Keratinocyte (primary cell): Measurements from ENCODE around the gene NANOG.
"Not testable (repeated sequence)": the region's sequence is repeated elsewhere in the genome, so short reads cannot be mapped to it uniquely, and the experiment has no call there.

ENCODE experiments used
- CTCF ChIP-seq, 3 experiments: IDR thresholded peaks in 1 of 3; conservative IDR thresholded peaks in 1 of 3; optimal IDR thresholded peaks in 1 of 3; 2 replicates in 2 of 3; 3 replicates in 1 of 3; pipeline versions ENCODE3 to v1.5.1; 2011; ENCODE audit warnings: low read length in 3 of 3, mild to moderate bottlenecking in 3 of 3, moderate library complexity in 2 of 3, control low read depth in 1 of 3, inconsistent platforms in 1 of 3; ENCODE audit not compliant: insufficient read depth in 2 of 3; ENCODE audit errors: extremely low read depth in 1 of 3
- EZH2 ChIP-seq: IDR thresholded peaks from one replicate; pipeline ENCODE4 v1.6.1; 2012; ENCODE audit warnings: inconsistent platforms, mild to moderate bottlenecking, low read length, moderate library complexity

GRCh38 chr12:7798750-7799308 is 9.6 kb downstream of the NANOG start:
- TF ChIP-seq CTCF (optimal IDR thresholded peaks at IDR 0.05 in 1 of 3, IDR thresholded peaks at IDR 0.05 in 1 of 3, conservative IDR thresholded peaks at IDR 0.05 in 1 of 3; ENCODE audit: extremely low read depth in 1 of 3, insufficient read depth in 2 of 3, low read length in 3 of 3); EZH2: not testable (repeated sequence)
